ENCODE results near the gene MLN. TPM values are rescaled to one million over a fixed set of nuclear protein-coding genes. Genes with fewer than 3 reads are reported as not detected.

The MLN gene
- total RNA-seq, 1 experiment from 2014 or later = not detected

DNA sequence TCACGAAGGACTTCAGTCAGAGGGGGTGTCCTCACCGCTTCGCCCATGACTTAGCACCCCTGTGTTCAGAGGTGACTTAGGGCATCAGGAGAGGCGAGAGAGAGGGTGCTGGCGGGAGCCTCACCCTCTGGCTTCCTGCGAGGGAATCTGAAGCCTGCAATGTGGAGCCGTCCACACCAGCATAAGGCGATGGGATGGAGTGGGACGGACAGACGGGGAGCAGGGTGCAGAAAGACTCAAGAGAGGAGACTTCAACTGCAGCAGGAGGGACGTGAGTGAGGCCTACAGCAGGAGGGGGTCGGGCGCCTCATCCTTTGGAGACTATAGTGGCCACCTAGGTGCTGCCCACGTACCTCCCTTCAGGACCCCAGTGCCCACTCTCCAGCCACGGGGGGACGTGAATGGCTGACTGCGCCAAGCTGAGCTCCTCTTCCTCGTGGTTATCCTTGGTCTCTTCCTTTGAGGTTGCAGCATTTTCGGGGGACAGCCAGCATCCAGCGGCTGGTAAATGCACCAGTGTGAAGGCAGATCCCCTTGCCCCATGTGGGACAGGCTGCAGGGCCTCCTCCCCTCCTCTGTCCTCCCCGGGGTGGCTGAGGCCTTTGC lies 26.9 kb upstream of the MLN start (continued):
- TF ChIP-seq, protein P1, sequence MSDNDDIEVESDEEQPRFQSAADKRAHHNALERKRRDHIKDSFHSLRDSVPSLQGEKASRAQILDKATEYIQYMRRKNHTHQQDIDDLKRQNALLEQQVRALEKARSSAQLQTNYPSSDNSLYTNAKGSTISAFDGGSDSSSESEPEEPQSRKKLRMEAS (IDR thresholded peaks at IDR 0.05) = no peak

DNA sequence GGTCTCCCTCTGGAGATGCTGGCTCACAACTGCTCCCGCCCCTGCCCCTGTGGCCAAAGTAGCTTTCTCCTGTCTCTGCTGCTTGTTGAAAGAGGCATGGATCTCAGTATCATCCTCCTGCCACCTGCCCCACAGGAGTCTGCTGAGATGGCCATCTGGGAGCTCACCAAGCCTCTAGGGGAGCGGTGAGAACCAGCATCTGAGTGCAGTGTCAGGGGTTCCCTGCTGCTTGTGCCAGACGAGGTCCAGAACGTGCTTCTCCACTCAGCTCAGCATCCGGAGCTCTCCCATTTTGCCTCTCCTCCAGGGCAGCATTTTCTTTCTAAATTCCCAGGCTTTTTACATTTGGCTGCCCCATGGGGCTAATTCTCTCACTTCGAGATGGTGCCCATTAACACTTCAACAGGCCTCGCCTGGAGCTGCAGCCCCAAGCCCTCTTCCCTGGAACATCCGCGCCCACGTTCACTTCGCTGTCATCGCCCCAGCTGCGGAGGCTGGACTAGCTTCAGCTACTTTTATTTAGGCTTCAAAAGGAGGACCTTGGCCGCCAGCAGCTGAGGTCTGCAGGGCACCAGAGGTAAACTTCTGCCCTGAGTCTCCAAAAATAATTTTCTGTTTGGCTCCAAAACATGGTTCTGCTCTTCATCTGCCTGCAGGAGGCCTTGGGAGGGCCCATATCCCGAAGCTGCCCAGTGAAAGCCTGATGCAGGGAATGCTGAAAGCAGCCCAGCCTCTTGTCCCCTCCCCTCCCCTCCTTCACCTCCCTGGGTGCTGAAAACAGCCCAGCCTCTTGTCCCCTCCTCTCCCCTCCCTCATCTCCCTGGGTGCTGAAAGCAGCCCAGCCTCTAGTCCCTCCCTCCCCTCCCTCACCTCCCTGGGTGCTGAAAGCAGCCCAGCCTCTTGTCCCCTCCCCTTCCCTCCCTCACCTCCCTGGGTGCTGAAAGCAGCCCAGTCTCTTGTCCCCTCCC lies 25.2 kb upstream of the MLN start:
- ChIA-PET RAD21 (ENCODE audit: low non-redundant PET in 1 of 2, low total read pairs in 2 of 2, uncharacterized antibody in 2 of 2, unreplicated experiment in 2 of 2) (no interaction called here), CTCF (interaction anchor here (0.6 kb wide), 1 partner anchor 58 kb away, joined by 3 read pairs; no protein-coding TSS in a partner anchor), POLR2A (no interaction called here)
- TF ChIP-seq RAD21 (IDR thresholded peaks at IDR 0.05; ENCODE audit: low read depth) (no peak), ELF1 (IDR thresholded peaks at IDR 0.05; ENCODE audit: borderline replicate concordance, low read depth) (no peak), POLR2A (IDR thresholded peaks at IDR 0.05; ENCODE audit: borderline replicate concordance, extremely low read depth, insufficient read depth, insufficient read length) (no peak), EGR1 (IDR thresholded peaks at IDR 0.05; ENCODE audit: low read depth) (no peak), YY1 (IDR thresholded peaks at IDR 0.05; ENCODE audit: extremely low read depth, insufficient replicate concordance, low read depth, low read length) (no peak), ZFX (IDR thresholded peaks at IDR 0.05) (no peak)
- TF ChIP-seq, protein P1 (IDR thresholded peaks at IDR 0.05) = no peak
- TF ChIP-seq, protein P2, sequence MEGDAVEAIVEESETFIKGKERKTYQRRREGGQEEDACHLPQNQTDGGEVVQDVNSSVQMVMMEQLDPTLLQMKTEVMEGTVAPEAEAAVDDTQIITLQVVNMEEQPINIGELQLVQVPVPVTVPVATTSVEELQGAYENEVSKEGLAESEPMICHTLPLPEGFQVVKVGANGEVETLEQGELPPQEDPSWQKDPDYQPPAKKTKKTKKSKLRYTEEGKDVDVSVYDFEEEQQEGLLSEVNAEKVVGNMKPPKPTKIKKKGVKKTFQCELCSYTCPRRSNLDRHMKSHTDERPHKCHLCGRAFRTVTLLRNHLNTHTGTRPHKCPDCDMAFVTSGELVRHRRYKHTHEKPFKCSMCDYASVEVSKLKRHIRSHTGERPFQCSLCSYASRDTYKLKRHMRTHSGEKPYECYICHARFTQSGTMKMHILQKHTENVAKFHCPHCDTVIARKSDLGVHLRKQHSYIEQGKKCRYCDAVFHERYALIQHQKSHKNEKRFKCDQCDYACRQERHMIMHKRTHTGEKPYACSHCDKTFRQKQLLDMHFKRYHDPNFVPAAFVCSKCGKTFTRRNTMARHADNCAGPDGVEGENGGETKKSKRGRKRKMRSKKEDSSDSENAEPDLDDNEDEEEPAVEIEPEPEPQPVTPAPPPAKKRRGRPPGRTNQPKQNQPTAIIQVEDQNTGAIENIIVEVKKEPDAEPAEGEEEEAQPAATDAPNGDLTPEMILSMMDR (IDR thresholded peaks at IDR 0.05 in 2 of 3, conservative IDR thresholded peaks at IDR 0.05 in 1 of 3; ENCODE audit: borderline replicate concordance in 1 of 3, insufficient read depth in 1 of 3, low read depth in 2 of 3, low read length in 2 of 3) = no peak
- H3K4me2 ChIP-seq (ENCODE audit: low read length) = no peak overlapping the region
- ATAC-seq (no peak), DNase-seq (ENCODE audit: low read depth, low spot score) (no peak)
- H3K27ac ChIP-seq (ENCODE audit: low read depth, low read length) = no peak overlapping the region
- intact Hi-C loops (cut with micrococcal nuclease) = no loop called here
- H3K4me1 ChIP-seq (ENCODE audit: control insufficient read depth in 1 of 2, insufficient read depth in 2 of 2, low read length in 2 of 2) = peaks cover 0 to 12% of the 10 kb centered on the region in 2 experiments; a peak in 1 of 4 replicates
- no peaks in the 10 kb centered on the region for H4K20me1 ChIP-seq (ENCODE audit: insufficient read depth)
- H3K9ac ChIP-seq (ENCODE audit: low read length) = no peak overlapping the region
- H3K79me2 ChIP-seq (ENCODE audit: insufficient read depth, low read length) = no peaks in the 10 kb centered on the region
- H2AFZ ChIP-seq (ENCODE audit: low read depth, low read length, poor library complexity, severe bottlenecking) = no peak overlapping the region
- H3K36me3 ChIP-seq (ENCODE audit: control insufficient read depth in 1 of 2, insufficient read depth in 2 of 2, low read length in 2 of 2) = no peaks in the 10 kb centered on the region
- 0 out of 2 replicates have a peak, but pooled peaks cover 3% of the 10 kb centered on the region for H3K27me3 ChIP-seq (ENCODE audit: insufficient read depth, low read length)
- no TSS peak for BruUV-seq (replicated peaks)
- H3K9me3 ChIP-seq (ENCODE audit: control insufficient read depth in 1 of 2, insufficient read depth in 1 of 2, low read depth in 1 of 2, low read length in 2 of 2) = no peaks in the 10 kb centered on the region
- H3K4me3 ChIP-seq (replicated peaks in 1 of 2; ENCODE audit: low read depth in 1 of 2, low read length in 2 of 2) = no peak overlapping the region
- no peaks in the 10 kb centered on the region for H3K9me2 ChIP-seq (ENCODE audit: insufficient read depth)
